NOMO-1 treated with DMSO at 0.1 percent for 48 hours (cell line): ENCODE measurements around the gene SLC16A6.
"Not testable (repeated sequence)": the region's sequence is repeated elsewhere in the genome, so short reads cannot be mapped to it uniquely, and the experiment has no call there.

Experiments used
- DNase-seq: peaks from one replicate; lab custom pipeline; 2025; ENCODE audit not compliant: unreplicated experiment; lab: John Stamatoyannopoulos, UW

SLC16A6 gene

GRCh38 chr17:68253426-68253825, 37.5 kb downstream of the SLC16A6 start:
- DNase-seq: not testable (repeated sequence)

- DNase-seq: peak; percentile 3
These were observed 41.6 kb downstream of the SLC16A6 start for GRCh38 chr17:68249354-68249765.

- DNase-seq: peak; percentile 51
These were observed 42.0 kb downstream of the SLC16A6 start for GRCh38 chr17:68248891-68249290.

GRCh38 chr17:68248199-68248825, 42.6 kb downstream of the SLC16A6 start:
- DNase-seq: no peak

GRCh38 chr17:68247445-68248198, 43.3 kb downstream of the SLC16A6 start, which contains the start of gene AMZ2:
AMZ2 (plus strand) TSS chr17:68248043; CDS start chr17:68250188, 2,145 bp downstream.
- peak; percentile 86 for DNase-seq

- DNase-seq: no peak
These were observed 44.5 kb downstream of the SLC16A6 start for GRCh38 chr17:68246271-68247028.

- no peak for DNase-seq
These were observed 51.1 kb downstream of the SLC16A6 start for GRCh38 chr17:68239632-68240366.

- DNase-seq: no peak
These were observed 52.1 kb downstream of the SLC16A6 start for GRCh38 chr17:68238871-68239253.

- peak; percentile 7 for DNase-seq
These were observed 52.6 kb downstream of the SLC16A6 start for GRCh38 chr17:68238164-68238870.

- peak; percentile 91 for DNase-seq
These were observed 53.4 kb downstream of the SLC16A6 start for GRCh38 chr17:68237369-68238163.

- DNase-seq: not testable (repeated sequence)
These were observed 55.6 kb downstream of the SLC16A6 start for GRCh38 chr17:68235336-68235791.

- peak; percentile 70 for DNase-seq
These were observed 56.1 kb downstream of the SLC16A6 start for GRCh38 chr17:68234726-68235335.

GRCh38 chr17:68232741-68233140, 58.2 kb downstream of the SLC16A6 start:
- DNase-seq: not testable (repeated sequence)

GRCh38 chr17:68231541-68231940, 59.4 kb downstream of the SLC16A6 start:
- DNase-seq: no peak

- DNase-seq: not testable (repeated sequence)
These were observed 59.8 kb downstream of the SLC16A6 start for GRCh38 chr17:68231131-68231530.

GRCh38 chr17:68229619-68230018, 61.3 kb downstream of the SLC16A6 start:
- DNase-seq: no peak

GRCh38 chr17:68228817-68229570, 61.9 kb downstream of the SLC16A6 start:
- DNase-seq: no peak

- not testable (repeated sequence) for DNase-seq
These were observed 62.8 kb downstream of the SLC16A6 start for GRCh38 chr17:68228039-68228680.
